ENCODE measurements around the gene AR.
"Not testable (repeated sequence)": the region's sequence is repeated elsewhere in the genome, so short reads cannot be mapped to it uniquely, and the experiment has no call there.

AR gene

DNA sequence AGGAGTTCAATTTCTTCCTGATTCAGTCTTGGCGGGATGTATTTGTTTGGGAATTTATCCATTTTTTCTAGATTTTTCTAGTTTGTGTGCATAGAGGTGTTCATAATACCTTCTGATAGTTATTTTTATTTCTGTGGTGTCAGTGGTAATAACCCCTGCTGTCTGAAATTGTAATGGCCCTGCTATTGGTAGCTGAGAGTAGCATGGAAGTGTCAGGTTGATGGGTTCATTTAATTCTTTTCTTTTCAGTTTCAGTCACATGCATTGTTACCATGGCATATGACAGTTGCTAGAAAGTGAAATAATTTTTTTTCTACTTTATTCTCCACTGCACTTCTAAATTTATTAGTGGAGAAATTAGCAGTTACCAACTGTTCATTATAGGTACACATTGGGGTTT lies 20.7 kb downstream of the AR start:
- no peak for DNase-seq

DNA sequence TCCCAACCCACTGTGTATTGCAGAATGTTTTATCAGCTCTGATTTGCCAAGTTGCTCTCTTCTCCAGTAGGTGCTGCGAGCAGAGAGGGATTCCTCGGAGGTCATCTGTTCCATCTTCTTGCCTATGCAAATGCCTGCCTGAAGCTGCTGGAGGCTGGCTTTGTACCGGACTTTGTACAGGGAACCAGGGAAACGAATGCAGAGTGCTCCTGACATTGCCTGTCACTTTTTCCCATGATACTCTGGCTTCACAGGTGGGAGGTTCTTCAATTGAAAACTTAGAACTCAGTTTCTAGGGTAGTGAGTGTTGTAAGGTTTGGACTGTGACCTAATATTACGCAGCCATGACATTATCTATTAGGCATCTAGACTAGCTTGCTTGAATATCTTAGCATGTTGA lies 24.9 kb downstream of the AR start:
- no peak for DNase-seq

DNA sequence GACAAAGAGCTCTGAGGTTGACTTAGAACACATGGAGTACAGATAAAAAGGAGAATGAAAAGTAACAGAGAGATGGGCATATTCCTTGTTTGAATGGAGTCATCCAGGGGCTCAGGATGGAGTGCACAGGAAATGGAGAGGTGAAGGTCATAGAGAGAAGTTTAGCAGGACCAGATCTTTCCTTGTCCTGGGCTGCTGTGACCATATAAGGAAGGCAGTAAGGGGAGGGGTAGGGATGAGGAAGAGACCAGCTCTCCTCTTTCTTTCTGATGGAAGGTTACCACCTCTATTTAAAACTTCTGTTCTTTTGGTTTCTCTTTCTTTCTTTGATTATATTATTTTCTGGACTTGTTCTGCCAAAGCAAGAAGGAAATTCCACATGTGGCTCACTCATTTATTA lies 27.0 kb downstream of the AR start:
- no peak for DNase-seq

DNA sequence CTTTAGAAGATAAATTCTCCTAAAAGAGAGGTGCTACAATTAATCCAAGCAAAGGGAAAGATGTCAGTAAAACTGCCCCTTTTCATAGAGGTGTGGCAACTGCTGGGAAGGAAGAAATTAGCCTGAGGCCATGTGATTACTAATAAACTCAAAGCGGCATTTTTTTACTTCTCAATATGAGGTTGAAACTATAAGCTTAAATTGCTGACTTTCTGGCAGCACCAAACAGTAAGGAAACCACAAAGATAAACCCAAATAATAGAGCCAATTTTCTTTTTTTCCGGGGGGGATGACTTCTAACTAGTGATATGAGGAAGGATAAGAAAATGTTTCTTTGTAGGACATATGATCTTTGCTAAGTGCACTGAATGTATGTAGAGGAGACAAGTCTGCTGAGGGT lies 30.9 kb downstream of the AR start:
- no peak for DNase-seq

DNA sequence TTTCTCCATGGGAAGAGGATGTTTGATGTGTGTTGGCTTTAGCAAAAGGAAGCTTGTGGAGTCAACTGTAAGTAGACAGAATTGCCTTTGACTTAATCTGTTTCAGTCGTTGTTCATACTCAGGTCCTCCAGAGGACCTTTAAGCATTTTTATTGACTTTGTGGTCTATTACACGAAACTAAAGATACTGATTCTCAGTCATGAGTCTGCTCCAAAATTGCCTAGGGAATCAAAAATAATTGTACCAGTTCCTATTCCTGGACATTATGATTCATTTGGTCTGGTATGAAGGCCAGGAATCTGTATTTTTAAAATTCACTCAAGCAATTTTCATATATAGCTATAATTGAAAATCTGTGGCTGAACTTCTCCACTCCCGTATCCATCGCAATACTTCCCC lies 38.6 kb downstream of the AR start:
- no peak for DNase-seq

DNA sequence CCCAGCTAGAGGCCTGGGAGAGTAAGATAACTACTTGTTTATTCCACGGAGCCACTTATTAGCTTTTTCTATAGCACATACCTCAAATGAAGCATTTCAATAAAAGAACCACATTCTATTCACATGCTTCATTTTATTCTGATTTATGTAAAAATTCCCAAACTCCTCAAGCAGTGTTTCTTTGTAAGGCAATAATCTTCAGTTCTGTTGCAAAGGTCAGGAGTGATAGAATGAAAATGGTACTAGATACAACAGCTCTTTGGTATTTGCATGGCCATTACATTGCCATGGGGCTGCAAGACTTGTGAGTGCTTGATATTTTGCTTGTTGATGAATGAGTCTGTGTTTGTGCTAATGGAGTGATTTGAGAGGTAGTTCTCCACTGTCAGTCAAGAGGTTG lies 39.4 kb downstream of the AR start:
- no peak for DNase-seq

DNA sequence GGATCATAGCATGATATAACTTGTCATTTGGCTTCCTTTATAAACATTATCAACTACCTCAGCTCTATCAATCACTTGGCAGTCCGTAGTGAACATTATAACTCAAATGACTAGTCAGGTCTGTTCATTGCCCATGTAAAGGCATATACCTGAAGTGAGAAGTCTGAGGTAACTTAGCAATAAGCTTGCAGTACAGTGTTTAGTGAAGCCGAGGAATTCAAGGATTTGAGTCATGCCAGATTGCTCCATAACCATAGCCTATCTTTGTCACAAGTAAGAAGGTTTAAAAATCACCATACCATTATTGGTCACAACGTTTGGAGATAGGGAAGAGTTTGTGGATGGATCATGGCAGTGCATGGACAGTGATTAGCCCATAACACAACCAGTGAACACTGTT lies 41.6 kb downstream of the AR start:
- no peak for DNase-seq

DNA sequence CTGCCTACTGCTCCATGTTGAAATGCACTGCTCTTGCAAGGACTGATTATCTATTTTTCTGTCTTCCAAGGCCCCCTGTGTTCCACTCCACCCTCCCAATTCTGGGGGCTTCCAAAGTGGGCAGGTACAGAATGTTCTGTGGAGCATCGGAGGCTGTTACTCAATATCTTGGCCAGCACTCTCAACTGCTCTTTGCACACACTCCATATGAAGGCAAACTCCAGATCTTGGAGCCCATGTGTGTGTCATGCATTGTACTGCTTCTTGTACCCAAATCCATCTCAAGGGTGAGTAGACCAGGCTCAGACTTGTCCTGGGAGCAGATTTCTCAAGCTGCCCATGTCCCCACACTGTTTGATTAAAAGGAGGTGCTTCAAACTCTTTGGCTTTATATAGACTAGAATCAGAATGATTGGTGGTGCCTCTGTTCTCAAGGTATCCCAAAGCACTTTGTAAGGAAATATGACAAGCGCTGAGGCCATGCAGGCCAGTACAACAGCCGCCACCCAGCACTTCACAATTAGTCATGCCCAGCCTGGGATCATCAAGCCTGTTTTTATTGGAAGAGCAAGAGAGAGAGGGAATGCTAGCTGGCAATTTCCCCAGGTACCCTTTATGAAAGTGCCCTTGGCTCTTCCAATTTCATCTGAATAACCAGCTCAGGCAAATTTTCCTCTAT lies 44.3 kb downstream of the AR start:
- DNase-seq: no peak

DNA sequence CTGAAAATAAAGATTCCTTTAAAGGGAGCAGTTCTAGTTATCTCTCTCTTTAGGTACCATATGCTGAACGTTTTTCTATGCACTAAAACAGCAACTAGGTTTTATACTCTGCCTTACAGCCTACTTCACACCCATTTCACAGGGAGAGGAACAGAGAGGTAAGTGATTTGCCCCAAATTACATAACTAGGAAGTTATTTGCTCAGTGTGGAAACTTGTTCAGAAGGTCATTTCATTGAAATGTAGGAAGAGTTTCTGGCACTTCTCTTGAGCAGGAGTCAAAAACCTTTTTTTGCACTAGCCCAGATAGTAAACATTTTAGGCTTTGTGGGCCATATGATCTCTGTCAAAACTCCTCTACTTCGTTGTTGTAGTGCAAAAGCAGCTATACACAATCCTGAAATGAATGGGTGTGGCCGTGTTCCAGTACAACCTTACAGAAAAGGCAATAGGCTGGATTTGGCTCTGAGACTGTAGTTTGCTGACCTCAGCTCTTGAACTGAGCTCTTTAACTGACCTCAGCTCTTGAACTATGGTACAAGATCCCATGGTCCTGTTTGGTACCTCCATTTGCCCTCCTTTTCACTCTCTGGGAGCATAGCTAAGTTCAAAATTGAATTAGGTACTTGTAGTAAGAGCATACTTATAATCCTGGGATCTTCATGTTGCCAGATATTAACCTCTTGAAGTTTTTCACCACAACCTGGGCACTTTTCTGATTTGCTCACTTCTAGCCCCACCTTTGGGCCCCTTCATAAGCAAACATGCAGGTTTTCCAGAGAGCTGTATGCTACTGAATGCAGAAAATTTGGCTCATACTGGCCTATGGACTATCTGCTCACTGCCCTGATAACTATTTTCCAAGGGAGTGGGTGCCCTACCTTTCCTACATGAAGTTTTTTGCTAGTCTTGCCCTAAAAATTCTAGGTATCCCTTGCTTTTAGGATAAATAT lies 53.3 kb downstream of the AR start:
- no peak for DNase-seq

DNA sequence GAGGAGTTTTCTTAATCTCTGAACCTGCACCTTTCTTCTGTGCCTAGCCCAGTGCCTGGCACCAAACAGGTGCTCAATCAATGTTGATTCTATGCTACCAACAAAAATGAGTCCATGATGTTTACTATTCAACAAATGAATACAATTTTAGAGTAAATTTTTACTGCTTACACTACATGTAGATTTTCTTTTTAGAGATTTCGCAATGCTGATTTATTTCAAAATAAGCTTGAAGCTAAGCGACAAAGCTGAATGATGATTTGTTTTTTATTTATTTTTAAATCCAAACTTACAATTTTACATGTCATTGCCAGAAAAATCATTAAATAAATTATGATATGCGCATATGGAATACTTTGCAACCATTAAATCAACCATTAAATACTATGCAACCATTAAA lies 55.7 kb downstream of the AR start:
- no peak for DNase-seq

DNA sequence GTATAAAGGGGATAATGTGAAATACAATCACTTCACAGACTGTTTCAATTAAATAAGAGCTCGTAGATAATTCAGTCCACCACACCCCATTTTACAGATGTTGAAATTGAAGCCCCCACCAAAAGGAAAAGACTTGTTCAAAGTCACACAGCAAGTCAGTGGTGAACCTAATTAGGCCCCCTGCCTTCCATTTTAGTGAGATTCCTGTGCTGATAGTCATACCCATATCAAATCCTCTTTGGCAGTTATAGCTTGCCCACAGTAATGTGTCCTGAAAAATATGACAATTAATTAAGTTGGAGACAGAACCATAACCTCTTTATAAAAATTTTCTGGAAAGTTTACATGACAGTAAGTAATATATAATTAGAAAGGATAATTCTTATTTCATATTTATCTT lies 58.0 kb downstream of the AR start:
- no peak for DNase-seq

DNA sequence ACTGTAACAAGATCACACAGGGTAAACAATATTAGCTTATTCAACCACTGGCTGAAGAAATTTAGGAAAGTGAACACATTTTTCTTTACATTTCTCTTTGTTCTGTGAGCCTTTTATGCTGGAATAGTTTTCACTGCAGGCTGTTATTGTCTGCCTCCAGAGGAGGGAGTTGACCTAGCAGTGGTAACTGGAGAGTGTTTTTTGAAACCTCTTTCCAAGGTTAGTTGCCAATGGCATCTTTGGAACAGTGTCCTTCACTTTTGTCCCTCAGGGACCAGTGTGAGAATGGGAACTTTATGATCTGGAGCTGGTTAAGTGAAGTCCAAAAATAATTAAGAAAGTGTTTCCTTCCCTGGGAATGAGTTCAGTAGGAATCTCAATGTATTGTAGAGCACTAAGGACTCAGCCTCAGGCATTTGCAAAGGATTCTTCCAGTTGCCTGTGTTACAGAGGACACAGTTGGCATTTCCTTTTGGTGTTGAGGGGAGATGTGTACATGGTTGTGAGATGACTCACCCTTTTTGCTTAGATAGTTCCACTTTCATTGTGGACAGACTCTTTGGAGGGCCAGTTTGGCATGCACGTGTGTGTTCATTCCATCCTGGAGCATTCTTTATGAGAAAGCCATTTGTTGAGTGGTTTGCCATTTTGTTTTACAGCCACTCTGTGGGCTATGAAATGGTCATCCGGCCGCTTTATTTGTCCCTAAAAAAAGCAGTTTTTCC lies 61.3 kb downstream of the AR start:
- DNase-seq: no peak

DNA sequence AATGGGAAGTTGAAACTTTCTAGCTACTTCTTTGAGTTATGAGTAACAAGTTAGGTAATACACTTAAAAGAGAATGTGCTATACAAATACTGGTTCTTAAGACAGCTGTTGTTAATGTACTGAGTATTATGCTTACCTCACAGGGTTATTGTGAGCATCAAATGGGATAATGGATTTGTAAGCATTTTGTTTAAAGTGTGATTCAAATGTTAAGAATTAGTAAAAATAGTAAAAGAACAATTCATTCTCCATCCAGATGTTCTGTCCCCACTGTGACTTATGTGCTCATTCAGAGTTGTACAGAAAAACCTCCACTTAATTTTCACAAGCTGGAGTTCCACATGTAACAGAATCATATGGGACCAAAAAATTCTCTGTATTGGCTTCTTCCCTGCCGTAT lies 63.6 kb downstream of the AR start:
- no peak for DNase-seq

DNA sequence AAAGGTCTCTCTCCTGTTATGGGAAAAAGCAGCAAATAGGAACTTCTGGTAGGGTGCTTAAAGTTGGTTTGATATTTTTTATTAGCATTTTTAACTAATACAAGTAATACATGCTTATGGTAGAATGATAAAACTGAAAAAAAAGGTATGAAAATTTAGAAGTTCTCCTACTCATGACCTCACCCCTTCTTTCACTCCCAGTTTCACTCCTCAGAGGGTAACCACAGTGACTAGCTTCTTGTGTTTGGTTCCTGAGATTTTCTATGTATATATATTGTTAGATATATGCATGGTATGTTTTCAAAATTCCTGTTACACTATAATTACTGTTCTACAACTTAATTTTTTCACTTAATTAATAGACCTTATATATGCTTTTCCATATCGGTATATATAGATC lies 66.5 kb downstream of the AR start:
- no peak for DNase-seq

DNA sequence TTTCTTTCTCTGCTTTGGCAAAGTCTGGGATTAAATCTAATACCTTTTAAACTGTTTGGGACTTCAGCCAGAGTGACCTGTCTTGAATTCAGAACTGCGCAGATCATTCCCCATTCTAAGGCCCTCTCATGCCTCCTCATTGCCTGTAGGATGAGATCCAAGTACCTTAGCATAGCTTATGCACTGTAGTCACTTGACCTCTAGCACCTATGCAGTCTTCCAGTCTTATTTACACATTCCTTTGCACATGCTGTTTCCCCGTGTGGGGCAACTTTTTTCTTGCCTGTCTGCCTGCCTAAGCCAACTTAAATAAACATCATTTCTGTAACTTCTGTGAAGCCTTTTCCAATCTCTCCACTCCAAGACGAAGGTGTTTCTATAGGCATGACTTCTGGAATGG lies 68.4 kb downstream of the AR start:
- no peak for DNase-seq

DNA sequence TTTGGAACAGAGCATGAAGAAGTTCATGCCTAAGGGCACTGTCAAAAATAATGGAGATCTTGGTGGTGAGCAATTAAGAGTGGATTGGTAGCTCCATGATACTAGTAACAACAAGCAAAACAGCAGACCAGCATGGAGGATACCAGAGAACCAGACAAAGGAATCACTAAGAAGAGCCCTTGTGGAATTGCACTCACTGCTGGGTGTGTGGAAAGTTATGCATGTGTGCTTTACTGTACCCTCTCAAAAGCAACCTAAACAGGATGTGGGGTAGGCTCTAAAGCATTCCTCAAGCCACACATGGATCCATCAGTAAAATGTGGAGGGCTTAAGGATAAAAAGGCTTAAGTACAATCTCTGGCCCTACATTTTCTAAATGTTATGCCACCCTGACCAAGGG lies 69.5 kb downstream of the AR start:
- no peak for DNase-seq

DNA sequence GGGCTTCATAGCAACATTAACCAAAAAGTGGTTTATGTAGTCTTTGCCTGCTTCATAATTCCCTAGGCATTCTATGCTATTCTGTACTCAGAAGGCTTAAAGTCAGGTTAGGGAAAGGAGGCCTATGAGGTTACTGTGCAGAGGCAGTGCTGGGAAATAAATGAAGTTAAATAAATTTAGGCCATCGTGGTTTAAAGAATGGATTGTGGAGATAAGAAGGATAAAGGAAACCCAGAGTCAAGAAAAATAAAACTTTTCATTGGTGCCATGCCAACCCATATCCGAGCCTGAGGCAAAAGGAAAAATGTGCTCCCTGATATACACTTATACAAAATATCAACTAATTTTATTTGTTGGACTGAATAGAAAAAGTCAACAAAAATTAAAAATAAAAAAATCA lies 70.2 kb downstream of the AR start:
- DNase-seq: no peak

DNA sequence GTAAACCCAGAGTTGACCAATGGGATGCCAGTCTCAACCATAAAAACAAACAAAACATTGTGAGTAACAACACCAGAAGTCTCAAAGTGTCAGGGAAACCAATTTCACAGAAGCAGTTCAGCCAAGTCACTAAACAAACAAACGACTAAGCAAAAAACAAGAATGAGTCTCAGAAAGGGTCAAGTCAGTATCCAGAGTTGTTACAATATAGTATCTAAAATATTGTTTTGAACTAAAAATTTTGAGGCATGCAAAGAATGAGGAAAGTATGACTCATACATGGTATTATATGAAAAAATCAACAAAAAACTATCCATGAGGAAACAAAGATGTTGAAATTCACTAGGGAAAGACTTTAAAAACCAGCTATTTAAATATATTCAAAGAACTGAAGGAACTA lies 70.6 kb downstream of the AR start:
- no peak for DNase-seq

DNA sequence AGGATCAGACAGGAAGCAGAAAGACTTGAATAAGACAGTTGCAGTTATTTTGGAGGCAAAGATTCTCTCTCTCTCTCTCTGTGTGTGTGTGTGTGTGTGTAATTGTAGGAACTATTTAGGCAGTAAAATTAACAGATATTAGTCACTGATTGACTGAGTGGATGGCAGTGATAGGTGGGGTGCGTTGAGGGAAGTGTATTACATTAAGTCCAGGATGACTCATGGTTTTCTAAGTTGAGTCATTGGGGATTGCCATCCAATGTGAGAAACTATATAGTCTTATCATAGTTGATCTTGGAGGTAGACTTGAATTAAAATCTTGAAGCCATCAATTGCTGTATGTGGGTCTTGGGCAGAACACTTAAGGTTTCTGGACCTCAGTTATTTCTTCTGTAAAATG lies 75.4 kb downstream of the AR start:
- no peak for DNase-seq

DNA sequence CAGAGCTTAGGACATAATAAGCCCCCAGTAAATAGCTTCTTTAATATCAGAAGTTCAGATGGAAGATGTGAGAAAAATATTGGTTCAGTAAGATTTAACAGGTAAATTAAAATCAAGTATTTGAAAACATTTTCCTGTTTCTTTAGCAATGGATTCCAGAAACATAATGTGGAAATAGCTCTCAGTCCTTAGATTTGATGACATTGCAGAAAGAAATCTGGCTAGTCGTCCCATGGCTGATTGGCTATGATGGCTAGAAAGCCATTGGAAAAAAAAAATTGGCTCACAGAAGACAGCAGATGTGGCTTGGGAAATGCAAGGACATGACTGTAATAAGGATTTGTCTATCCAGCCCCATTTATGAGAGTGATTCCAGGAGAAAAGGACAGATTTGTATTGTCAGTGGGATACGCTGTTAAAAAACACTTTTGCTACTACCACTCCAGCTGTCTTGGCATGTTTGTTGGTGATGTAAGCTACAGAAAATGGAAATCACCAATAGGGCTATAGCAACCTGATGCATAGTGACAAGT lies 78.3 kb downstream of the AR start:
- no peak for DNase-seq

DNA sequence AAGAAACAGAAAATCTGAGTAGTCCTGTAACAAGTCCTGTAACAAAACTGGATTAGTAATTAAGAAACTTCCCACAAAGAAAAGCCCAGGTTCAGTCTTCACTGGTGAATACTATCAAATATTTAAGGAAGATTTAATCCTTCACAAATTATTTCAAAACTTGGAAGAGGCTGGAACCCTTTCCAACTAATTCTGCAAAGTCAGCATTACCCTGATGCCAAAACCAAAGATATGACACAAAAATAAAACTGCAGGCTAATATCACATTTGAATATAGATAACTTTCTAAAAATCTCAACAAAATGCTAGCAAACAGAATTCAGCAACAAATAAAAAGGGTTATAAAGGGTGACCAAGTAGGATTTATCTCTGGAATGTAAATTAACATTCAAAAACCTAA lies 80.5 kb downstream of the AR start:
- no peak for DNase-seq

DNA sequence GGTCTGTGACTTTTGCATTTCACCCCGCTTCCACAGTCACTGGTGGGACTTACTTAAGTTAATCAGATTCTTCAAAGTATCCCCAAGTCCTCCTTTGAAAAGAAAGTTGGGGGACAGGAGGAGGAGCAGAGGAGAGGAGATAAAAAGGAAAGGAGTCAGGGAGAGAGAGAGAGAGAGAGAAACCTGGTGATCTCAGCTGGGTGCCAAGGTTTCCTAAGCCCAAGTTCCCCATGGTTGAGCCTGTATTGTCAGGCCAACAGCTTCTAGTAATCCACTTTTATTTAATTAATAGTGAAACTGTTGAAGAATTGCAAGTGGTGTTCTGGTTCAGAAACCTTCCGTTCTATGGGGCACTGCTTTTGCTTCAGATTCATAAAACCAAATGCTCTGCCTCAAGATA lies 91.6 kb downstream of the AR start:
- no peak for DNase-seq

DNA sequence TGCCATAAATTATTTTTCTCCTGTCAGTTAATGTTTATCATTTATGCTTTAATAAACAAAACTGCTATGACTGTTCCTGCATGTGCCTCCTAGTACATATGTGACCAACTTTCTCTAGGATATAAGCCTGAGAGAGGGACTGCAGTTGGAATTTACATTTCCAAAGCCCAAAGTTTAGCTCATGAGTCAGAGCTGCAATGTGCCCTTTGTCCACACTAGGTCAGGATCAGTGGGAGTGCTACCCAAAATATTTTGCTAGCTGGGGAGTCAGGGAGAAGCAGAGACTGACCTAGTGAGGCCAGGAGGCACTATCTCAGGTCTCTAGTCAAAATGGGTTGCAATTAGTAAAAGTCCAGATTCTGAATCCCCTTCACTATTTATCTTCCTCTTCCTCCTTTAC lies 92.7 kb downstream of the AR start:
- no peak for DNase-seq

DNA sequence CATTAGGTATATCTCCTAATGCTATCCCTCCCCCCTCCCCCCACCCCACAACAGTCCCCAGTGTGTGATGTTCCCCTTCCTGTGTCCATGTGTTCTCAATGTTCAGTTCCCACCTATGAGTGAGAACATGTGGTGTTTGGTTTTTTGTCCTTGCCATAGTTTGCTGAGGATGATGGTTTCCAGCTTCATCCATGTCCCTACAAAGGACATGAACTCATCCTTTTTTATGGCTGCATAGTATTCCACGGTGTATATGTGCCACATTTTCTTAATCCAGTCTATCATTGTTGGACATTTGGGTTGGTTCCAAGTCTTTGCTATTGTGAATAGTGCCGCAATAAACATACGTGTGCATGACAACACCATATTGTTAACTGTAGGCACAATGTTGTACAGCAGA lies 93.5 kb downstream of the AR start:
- not testable (repeated sequence) for DNase-seq
